ENCODE results near the gene WDR5.

WDR5 gene

GRCh38 chr9:134127065-134127580 is 8.8 kb upstream of the WDR5 start:
- TF ChIP-seq CTCF (IDR thresholded peaks at IDR 0.05; ENCODE audit: low read length, missing control alignments), result no peak
- no peak overlapping the region for H3K4me3 ChIP-seq (replicated peaks; ENCODE audit: low read depth, low read length)
- DNase-seq (ENCODE audit: low read depth), result no peak

- H3K4me3 ChIP-seq (replicated peaks; ENCODE audit: low read depth, low read length), result no peak overlapping the region
- DNase-seq (ENCODE audit: low read depth), result no peak
- no peak for TF ChIP-seq CTCF (IDR thresholded peaks at IDR 0.05; ENCODE audit: low read length, missing control alignments)
Measured at GRCh38 chr9:134127616-134128015, 8.3 kb upstream of the WDR5 start.

- DNase-seq (ENCODE audit: low read depth), result no peak
- H3K4me3 ChIP-seq (replicated peaks; ENCODE audit: low read depth, low read length), result no peak overlapping the region
- no peak for TF ChIP-seq CTCF (IDR thresholded peaks at IDR 0.05; ENCODE audit: low read length, missing control alignments)
Measured at GRCh38 chr9:134128727-134129679, 6.9 kb upstream of the WDR5 start.

GRCh38 chr9:134130503-134131375 is 5.1 kb upstream of the WDR5 start:
- TF ChIP-seq CTCF (IDR thresholded peaks at IDR 0.05; ENCODE audit: low read length, missing control alignments), result no peak
- DNase-seq (ENCODE audit: low read depth), result no peak
- H3K4me3 ChIP-seq (replicated peaks; ENCODE audit: low read depth, low read length), result no peak overlapping the region

GRCh38 chr9:134131471-134132207 is 4.2 kb upstream of the WDR5 start:
- H3K4me3 ChIP-seq (replicated peaks; ENCODE audit: low read depth, low read length), result no peak overlapping the region
- no peak for TF ChIP-seq CTCF (IDR thresholded peaks at IDR 0.05; ENCODE audit: low read length, missing control alignments)
- no peak for DNase-seq (ENCODE audit: low read depth)

- no peak for TF ChIP-seq CTCF (IDR thresholded peaks at IDR 0.05; ENCODE audit: low read length, missing control alignments)
- no peak for DNase-seq (ENCODE audit: low read depth)
Measured at GRCh38 chr9:134132208-134132870, 3.5 kb upstream of the WDR5 start.

More at GRCh38 chr9:134132208-134132870, 3.5 kb upstream of the WDR5 start:
- no peak overlapping the region for H3K4me3 ChIP-seq (replicated peaks; ENCODE audit: low read depth, low read length)
